NCI-H2029 (cell line): ENCODE data around the gene MARK3.

ENCODE experiments used
- DNase-seq: peaks from one replicate; lab custom pipeline; 2025; lab: John Stamatoyannopoulos, UW

Gene MARK3

GRCh38 chr14:103442288-103442687, 57.1 kb downstream of the MARK3 start:
- DNase-seq, result no peak

GRCh38 chr14:103443111-103443510, 57.9 kb downstream of the MARK3 start:
- DNase-seq, result no peak

- no peak for DNase-seq
Measured at GRCh38 chr14:103444837-103445524, 59.8 kb downstream of the MARK3 start.

DNA sequence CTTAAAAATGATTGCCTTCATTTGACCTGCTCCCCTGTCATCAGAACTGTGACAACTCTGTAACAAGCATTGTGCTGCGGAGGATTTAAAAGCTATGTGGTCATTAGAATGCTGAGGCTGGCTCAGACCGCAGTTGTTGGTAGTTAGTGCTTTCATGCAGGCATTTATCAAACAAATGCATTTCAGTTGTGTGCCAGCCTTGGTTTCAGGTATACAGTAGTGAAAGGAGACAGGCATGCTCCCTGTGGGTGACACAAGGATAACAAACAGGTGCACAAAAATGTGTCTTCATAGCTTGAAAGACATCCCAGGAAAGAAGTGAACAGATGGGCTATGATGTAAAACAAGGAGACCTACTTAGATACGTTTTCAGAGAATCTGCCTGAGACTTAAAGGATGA, 60.6 kb downstream of the MARK3 start:
- no peak for DNase-seq

GRCh38 chr14:103448097-103448496, 62.9 kb downstream of the MARK3 start:
- no peak for DNase-seq

GRCh38 chr14:103449634-103450161, 64.5 kb downstream of the MARK3 start:
- DNase-seq, result no peak

DNA sequence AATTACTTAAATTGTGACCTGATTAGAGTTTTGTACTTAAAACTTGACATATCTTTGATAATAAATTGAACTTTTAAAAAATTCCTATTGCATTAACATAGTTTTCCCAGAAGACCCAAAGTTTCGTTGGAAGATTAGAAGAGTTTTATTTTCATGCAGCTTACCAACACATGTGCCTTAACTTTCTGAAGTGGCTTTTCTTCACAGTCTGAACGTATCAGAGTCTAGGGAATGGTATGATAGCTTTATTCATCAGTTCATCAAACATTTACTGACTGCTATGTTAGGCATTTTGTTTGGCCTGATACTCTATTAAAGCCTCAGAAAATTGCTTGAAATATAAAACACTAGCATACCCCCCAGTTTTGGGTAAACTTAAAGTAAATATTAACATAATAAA, 65.2 kb downstream of the MARK3 start:
- DNase-seq, result no peak

DNA sequence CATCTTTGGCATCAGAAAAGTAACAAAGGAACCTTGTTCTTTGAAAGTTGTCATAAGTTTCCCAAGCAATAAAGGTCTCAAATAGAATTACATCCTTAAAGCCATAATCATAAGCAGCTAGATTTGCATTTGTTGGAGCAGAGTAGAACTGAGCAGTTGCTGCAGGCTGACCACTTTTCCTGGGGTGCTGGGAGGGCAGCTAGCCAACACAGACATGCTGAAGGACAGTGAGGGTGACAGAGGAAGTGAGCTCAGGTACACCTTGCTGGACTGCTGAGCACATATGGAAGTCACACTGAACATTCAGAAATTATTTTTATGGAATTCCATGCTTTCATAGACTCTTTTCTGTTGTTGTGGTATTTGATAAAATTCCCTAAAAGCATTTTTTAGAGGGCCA, 66.2 kb downstream of the MARK3 start:
- no peak for DNase-seq

DNA sequence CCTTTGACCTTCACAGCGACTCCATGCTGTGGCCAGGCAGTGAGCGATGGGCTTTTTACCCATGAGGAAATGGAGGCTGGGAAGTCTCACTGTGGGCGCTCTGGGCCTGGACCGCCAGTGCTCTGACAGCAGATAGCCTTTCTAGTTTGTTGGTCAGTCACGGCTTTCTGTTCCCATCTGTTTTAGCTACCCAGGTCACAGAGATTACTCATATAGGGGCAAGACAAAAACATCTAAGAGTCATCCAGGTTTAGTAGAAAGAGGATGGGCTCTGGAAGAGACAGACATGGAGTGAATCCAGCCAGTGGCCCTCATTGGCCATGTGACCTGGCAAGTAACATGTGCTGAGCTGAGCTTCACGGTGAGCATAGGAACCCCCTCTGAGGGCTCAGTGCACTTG, 68.6 kb downstream of the MARK3 start:
- no peak for DNase-seq

DNA sequence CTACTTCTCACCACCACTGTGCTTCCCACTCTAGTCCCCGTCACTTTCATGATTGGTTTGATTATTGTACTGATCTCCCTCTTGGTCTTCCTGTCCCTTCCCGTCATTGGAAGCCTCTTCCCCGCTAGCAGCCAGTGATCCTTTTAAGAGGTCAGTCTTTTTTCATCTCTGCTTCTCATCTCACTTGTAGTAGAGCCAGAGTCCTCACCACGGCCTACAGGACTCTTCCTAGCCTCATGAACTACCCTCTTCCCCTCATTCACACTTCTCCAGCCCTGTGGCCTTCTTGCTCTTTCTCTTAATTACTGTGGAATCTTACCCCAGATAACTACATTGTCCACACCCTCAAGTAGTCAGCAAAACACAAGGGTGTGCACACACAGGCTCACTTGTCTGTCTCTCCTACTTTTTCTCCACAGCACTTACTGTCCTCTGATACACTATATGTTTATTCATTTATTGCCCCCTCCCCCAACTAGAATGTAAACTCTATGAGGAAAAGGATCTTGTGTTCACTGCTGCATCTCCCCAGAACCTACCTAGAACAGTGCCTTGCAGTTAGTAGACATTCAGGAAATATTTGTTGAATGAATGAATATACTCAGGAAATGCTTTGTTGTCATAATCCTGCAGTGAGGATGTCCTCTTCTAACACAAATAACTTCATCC, 71.1 kb downstream of the MARK3 start:
- DNase-seq, result no peak

- no peak for DNase-seq
Measured at GRCh38 chr14:103460415-103460814, 75.2 kb downstream of the MARK3 start.

- DNase-seq, result no peak
Measured at GRCh38 chr14:103463149-103463548, 77.9 kb downstream of the MARK3 start.

GRCh38 chr14:103463851-103464250, 78.6 kb downstream of the MARK3 start:
- no peak for DNase-seq

DNA sequence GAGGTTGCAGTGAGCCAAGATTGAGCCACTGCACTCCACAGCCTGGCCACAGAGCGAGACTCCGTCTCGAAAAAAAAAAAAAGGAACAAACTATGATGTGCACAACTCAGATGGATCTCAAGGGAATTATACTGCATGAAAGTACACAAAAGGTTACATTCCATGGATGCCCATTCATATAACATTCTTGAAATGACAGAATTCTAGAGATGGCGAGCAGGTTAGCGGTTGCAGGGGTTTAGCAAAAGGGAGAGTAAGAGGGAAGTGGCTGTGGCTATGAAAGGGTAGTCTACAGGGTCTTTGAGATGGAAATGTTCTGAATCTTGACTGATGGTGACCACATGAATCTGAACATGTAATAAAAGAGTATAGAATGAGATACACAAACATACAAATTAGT, 87.7 kb downstream of the MARK3 start:
- DNase-seq, result no peak

- no peak for DNase-seq
Measured at GRCh38 chr14:103474893-103475292, 89.7 kb downstream of the MARK3 start.

DNA sequence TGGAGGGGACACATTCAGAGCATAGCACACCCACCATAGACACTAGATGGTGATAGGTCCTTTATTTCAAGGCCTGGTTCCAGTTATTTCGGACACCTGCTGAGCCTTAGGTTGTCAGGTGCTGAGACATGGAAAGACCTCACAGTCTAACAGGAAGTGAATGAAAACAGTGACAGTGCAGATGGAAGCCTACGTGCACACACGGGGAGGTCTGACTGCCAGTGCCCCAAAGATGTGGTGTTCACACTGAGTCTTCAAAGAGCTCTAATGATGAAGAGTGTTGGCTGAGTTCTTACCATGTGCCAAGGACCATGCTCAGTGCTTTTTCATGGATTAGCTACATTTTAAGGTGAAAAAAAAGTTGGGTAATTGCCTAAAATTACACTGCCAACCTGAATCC, 90.8 kb downstream of the MARK3 start:
- DNase-seq, result no peak

- no peak for DNase-seq
Measured at GRCh38 chr14:103476631-103477030, 91.4 kb downstream of the MARK3 start.

- DNase-seq, result no peak
Measured at GRCh38 chr14:103480595-103480994, 95.4 kb downstream of the MARK3 start.

- no peak for DNase-seq
Measured at GRCh38 chr14:103483600-103483999, 98.4 kb downstream of the MARK3 start.

DNA sequence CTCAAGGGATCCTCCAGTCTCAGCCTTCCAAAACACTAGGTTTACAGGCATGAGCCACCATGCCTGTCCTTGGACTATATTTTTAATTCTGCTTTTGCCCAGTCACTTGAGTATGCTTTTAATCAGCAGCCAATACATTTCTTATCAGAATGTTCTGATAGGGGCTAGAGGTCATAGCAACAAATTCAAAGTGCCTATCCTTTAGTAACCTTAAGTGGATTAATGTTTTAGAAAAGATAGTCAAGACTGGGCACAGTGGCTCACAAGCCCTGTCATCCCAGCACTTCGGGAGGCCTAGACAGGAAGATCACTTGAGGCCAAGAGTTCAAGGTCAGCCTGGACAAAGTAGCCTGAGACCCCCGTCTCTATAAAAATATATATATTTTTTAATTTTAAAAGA, 100.3 kb downstream of the MARK3 start:
- DNase-seq, result no peak

DNA sequence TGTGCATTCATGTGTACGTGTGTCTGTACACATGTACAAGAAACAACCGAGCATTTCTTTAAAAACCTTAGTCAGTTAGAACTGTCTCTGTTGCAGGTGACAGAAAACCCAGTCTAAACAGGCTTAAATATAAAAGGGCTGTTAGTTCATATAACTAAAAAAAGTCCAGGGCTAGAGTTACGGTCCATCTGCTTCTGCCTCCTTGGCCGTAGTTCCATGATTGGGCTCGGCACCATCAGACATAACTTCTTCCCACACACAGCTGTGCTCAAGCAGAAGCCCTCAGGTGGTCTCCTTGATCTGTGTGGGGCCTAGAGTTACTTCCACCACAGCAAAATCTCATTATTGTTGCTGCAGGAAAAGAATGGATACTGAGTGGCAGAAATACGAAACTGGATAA, 102.9 kb downstream of the MARK3 start:
- no peak for DNase-seq

DNA sequence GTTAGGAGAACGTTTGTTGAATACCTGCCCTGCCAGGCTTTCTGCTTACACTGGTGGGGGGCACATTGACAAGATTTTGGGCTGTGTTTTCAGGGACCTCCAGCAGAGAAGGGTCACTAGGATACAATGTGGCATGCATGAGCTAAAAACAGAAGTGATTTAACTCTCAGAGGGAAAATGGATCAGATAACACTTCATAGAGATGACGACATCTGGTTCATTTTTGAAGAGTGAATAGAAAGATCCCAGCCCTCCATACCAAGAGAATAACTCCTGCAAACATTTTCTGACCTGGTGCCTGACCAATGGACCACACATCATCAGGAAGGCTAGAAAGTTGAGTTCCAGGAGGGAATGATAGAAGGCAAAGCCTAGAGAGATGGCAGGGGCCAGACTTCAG, 103.7 kb downstream of the MARK3 start:
- no peak for DNase-seq

- no peak for DNase-seq
Measured at GRCh38 chr14:103489621-103490020, 104.4 kb downstream of the MARK3 start.

DNA sequence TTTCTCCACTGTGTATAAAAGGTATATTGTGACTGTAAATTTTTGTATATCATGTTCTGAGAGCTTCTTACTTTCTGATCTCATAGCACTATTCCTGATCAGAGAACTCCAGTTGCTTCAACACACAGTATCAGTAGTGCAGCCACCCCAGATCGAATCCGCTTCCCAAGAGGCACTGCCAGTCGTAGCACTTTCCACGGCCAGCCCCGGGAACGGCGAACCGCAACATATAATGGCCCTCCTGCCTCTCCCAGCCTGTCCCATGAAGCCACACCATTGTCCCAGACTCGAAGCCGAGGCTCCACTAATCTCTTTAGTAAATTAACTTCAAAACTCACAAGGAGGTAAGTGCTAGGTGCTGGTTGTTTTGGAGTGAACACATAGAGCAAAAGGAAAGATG, 106.5 kb downstream of the MARK3 start:
- no peak for DNase-seq
